ENCODE results near the gene CYS1.
A peak's percentile ranks its signal among the peaks of the same experiment; 100 is the strongest.

Gene CYS1

GRCh38 chr2:10054424-10054823 lies 25.8 kb downstream of the CYS1 start:
- DNase-seq (ENCODE audit: insufficient read length, low spot score): no peak
- FAIRE-seq: no peak
- no peak for TF ChIP-seq POLR2AphosphoS5 (IDR thresholded peaks at IDR 0.05; ENCODE audit: low read depth, low read length)

- FAIRE-seq: no peak
- TF ChIP-seq PAX5 (IDR thresholded peaks at IDR 0.05; ENCODE audit: insufficient read depth, low read length, severe bottlenecking) (no peak), POU2F2 (IDR thresholded peaks at IDR 0.05; ENCODE audit: low read depth, low read length) (no peak), TAF1 (IDR thresholded peaks at IDR 0.05; ENCODE audit: low read depth, low read length) (no peak), POLR2A (IDR thresholded peaks at IDR 0.05; ENCODE audit: low read depth, low read length) (no peak), SPI1 (IDR thresholded peaks at IDR 0.05; ENCODE audit: low read depth, low read length) (no peak), POLR2AphosphoS5 (IDR thresholded peaks at IDR 0.05; ENCODE audit: low read depth, low read length) (no peak)
- DNase-seq (ENCODE audit: insufficient read length, low spot score): no peak
These were observed 26.9 kb downstream of the CYS1 start for GRCh38 chr2:10053351-10053750.

- no peak for TF ChIP-seq PAX5 (IDR thresholded peaks at IDR 0.05; ENCODE audit: insufficient read depth, low read length, severe bottlenecking)
- no peak for TF ChIP-seq POU2F2 (IDR thresholded peaks at IDR 0.05; ENCODE audit: low read depth, low read length)
- no peak for TF ChIP-seq TAF1 (IDR thresholded peaks at IDR 0.05; ENCODE audit: low read depth, low read length)
- no peak for TF ChIP-seq POLR2A (IDR thresholded peaks at IDR 0.05; ENCODE audit: low read depth, low read length)
- no peak for TF ChIP-seq POLR2AphosphoS5 (IDR thresholded peaks at IDR 0.05; ENCODE audit: low read depth, low read length)
- no peak for TF ChIP-seq SPI1 (IDR thresholded peaks at IDR 0.05; ENCODE audit: low read depth, low read length)
- DNase-seq (ENCODE audit: insufficient read length, low spot score) (no peak), FAIRE-seq (no peak)
These were observed 28.0 kb downstream of the CYS1 start for GRCh38 chr2:10052216-10052615.

GRCh38 chr2:10048501-10049171 lies 31.6 kb downstream of the CYS1 start:
- FAIRE-seq: peak; percentile 23
- DNase-seq (ENCODE audit: insufficient read length, low spot score): no peak
- TF ChIP-seq SPI1 (IDR thresholded peaks at IDR 0.05; ENCODE audit: low read depth, low read length) (no peak), POLR2A (IDR thresholded peaks at IDR 0.05; ENCODE audit: low read depth, low read length) (no peak), TAF1 (IDR thresholded peaks at IDR 0.05; ENCODE audit: low read depth, low read length) (no peak), POLR2AphosphoS5 (IDR thresholded peaks at IDR 0.05; ENCODE audit: low read depth, low read length) (no peak), POU2F2 (IDR thresholded peaks at IDR 0.05; ENCODE audit: low read depth, low read length) (no peak), PAX5 (IDR thresholded peaks at IDR 0.05; ENCODE audit: insufficient read depth, low read length, severe bottlenecking) (no peak)

DNA sequence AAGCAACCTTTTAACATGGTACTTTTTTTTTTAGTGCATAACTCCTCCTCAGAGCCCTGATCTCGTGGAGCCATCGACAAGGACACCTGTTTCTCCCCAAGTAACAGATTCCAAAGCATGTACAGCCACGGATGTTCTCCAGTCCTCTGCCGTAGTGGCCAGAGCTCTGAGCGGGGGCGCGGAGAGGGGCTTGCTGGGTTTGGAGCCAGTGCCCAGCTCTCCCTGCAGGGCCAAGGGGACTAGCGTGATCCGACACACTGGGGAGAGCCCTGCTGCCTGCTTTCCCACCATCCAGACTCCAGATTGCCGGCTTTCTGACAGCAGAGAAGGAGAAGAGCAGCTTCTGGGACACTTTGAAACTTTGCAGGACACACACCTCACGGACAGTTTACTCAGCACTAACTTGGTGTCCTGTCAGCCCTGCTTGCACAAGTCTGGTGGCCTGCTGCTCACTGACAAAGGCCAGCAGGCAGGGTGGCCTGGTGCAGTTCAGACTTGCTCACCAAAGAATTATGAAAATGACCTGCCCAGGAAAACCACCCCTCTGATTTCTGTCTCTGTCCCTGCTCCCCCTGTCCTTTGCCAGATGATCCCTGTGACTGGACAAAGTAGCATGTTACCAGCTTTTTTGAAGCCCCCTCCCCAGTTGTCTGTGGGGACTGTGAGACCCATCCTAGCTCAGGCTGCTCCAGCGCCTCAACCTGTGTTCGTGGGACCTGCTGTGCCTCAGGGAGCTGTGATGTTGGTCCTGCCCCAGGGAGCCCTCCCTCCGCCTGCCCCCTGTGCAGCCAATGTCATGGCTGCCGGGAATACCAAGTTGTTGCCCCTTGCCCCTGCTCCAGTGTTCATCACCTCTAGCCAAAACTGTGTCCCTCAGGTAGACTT lies 32.4 kb downstream of the CYS1 start:
- no peak for DNase-seq (ENCODE audit: insufficient read length, low spot score)
- no peak for TF ChIP-seq POLR2AphosphoS5 (IDR thresholded peaks at IDR 0.05; ENCODE audit: low read depth, low read length)
- FAIRE-seq: no peak

DNA sequence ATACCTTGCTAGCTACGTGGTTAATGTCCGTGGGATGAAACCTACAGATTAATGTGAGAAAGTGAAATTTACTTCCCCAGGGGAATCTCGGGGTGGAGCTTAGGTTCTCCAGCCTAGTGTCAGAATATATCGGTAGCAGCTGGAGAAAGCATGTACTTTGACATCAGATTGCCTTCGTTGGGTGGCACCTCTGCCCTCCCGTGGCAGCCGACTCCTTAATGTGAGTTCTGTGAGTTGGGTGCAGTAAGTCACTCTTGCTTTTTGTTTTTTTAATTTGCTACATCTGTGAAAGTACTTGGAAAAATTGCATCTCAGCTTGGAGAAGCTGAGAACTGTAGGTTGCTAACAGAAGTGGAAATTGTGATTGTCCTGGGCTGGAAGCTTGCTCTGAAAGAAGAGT lies 33.3 kb downstream of the CYS1 start:
- no peak for TF ChIP-seq POLR2AphosphoS5 (IDR thresholded peaks at IDR 0.05; ENCODE audit: low read depth, low read length)
- TF ChIP-seq POLR2A (IDR thresholded peaks at IDR 0.05; ENCODE audit: low read depth, low read length): no peak
- TF ChIP-seq PAX5 (IDR thresholded peaks at IDR 0.05; ENCODE audit: insufficient read depth, low read length, severe bottlenecking): no peak
- no peak for TF ChIP-seq POU2F2 (IDR thresholded peaks at IDR 0.05; ENCODE audit: low read depth, low read length)
- TF ChIP-seq TAF1 (IDR thresholded peaks at IDR 0.05; ENCODE audit: low read depth, low read length): no peak
- no peak for TF ChIP-seq SPI1 (IDR thresholded peaks at IDR 0.05; ENCODE audit: low read depth, low read length)
- no peak for FAIRE-seq
- no peak for DNase-seq (ENCODE audit: insufficient read length, low spot score)

DNA sequence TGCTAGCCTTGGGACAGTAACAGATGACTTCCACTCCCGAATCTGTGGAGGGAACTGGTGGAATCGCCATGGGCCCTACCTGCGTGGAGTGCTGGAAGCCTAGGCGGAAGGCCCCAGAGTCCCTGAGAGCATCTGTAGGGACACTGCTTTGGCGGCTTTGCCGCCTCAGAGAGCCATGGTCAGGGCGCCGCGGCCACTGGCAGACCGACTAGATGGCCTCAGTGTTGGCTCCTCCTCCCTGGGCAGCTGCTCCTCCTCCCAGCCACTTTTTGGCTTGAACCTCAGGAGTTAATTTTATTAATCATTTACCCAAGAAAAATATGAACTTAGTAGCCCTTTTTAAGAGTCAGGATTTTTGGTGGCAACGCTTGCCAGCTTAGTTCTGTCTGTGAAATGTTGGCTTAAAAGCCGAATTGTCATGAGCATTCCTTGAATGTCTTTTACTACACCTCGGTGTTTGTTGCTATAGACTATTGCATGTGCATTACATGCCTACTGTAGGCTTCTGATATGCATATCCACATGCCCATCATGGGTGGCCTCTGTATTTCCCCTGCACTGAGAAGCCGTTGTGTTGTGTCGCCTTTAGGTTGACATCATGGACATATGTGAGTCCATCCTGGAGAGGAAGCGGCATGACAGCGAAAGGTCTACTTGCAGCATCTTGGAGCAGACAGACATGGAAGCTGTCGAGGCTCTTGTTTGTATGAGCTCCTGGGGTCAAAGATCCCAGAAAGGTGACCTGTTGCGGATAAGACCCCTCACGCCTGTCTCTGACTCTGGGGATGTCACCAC lies 34.5 kb downstream of the CYS1 start:
- DNase-seq (ENCODE audit: insufficient read length, low spot score) (no peak), FAIRE-seq (no peak)
- TF ChIP-seq SPI1 (IDR thresholded peaks at IDR 0.05; ENCODE audit: low read depth, low read length) (no peak), POLR2A (IDR thresholded peaks at IDR 0.05; ENCODE audit: low read depth, low read length) (no peak), PAX5 (IDR thresholded peaks at IDR 0.05; ENCODE audit: insufficient read depth, low read length, severe bottlenecking) (no peak), POU2F2 (IDR thresholded peaks at IDR 0.05; ENCODE audit: low read depth, low read length) (no peak), TAF1 (IDR thresholded peaks at IDR 0.05; ENCODE audit: low read depth, low read length) (no peak), POLR2AphosphoS5 (IDR thresholded peaks at IDR 0.05; ENCODE audit: low read depth, low read length) (no peak)

GRCh38 chr2:10043906-10044601 lies 36.2 kb downstream of the CYS1 start:
- TF ChIP-seq POU2F2 (IDR thresholded peaks at IDR 0.05; ENCODE audit: low read depth, low read length) (no peak), TAF1 (IDR thresholded peaks at IDR 0.05; ENCODE audit: low read depth, low read length) (no peak), PAX5 (IDR thresholded peaks at IDR 0.05; ENCODE audit: insufficient read depth, low read length, severe bottlenecking) (no peak), POLR2A (IDR thresholded peaks at IDR 0.05; ENCODE audit: low read depth, low read length) (no peak), SPI1 (IDR thresholded peaks at IDR 0.05; ENCODE audit: low read depth, low read length) (no peak), POLR2AphosphoS5 (IDR thresholded peaks at IDR 0.05; ENCODE audit: low read depth, low read length) (no peak)
- no peak for FAIRE-seq
- DNase-seq (ENCODE audit: insufficient read length, low spot score): peak; percentile 74

Measured in GM12891 (cell line).